HG03457 (cell line): ENCODE results near the gene PRKAG1.

Source experiments
- ATAC-seq: cut with Tn5 transposase; IDR thresholded peaks from one replicate; pipeline ENCODE4 v1.9.1; 2021; ENCODE audit warnings: moderate number of reproducible peaks; ENCODE audit not compliant: unreplicated experiment

Gene PRKAG1

GRCh38 chr12:48986720-48987291 is 31.8 kb downstream of the PRKAG1 start:
- ATAC-seq, result no peak

- no peak for ATAC-seq
These were observed 32.7 kb downstream of the PRKAG1 start for GRCh38 chr12:48985901-48986300.

GRCh38 chr12:48985475-48985897 is 33.1 kb downstream of the PRKAG1 start:
- ATAC-seq, result no peak

- ATAC-seq, result no peak
These were observed 36.0 kb downstream of the PRKAG1 start for GRCh38 chr12:48982397-48983080.

- no peak for ATAC-seq
These were observed 36.8 kb downstream of the PRKAG1 start for GRCh38 chr12:48981757-48982157.

DNA sequence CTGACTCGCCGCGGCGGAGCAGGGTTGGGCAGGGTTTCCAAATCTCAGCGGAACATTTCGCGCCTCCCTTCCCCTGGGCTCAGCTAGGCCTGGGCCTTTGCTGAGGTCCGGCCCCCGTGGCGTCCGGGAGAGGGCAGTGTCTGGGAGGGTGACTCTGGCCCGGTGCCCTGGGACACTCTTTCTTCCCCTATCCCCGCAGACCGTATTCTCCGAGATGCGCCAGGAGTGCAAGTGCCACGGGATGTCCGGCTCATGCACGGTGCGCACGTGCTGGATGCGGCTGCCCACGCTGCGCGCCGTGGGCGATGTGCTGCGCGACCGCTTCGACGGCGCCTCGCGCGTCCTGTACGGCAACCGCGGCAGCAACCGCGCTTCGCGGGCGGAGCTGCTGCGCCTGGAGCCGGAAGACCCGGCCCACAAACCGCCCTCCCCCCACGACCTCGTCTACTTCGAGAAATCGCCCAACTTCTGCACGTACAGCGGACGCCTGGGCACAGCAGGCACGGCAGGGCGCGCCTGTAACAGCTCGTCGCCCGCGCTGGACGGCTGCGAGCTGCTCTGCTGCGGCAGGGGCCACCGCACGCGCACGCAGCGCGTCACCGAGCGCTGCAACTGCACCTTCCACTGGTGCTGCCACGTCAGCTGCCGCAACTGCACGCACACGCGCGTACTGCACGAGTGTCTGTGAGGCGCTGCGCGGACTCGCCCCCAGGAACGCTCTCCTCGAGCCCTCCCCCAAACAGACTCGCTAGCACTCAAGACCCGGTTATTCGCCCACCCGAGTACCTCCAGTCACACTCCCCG is 37.4 kb downstream of the PRKAG1 start:
- no peak for ATAC-seq

GRCh38 chr12:48980389-48980952 is 38.1 kb downstream of the PRKAG1 start:
- no peak for ATAC-seq

- ATAC-seq, result no peak
These were observed 38.8 kb downstream of the PRKAG1 start for GRCh38 chr12:48979602-48980388.

DNA sequence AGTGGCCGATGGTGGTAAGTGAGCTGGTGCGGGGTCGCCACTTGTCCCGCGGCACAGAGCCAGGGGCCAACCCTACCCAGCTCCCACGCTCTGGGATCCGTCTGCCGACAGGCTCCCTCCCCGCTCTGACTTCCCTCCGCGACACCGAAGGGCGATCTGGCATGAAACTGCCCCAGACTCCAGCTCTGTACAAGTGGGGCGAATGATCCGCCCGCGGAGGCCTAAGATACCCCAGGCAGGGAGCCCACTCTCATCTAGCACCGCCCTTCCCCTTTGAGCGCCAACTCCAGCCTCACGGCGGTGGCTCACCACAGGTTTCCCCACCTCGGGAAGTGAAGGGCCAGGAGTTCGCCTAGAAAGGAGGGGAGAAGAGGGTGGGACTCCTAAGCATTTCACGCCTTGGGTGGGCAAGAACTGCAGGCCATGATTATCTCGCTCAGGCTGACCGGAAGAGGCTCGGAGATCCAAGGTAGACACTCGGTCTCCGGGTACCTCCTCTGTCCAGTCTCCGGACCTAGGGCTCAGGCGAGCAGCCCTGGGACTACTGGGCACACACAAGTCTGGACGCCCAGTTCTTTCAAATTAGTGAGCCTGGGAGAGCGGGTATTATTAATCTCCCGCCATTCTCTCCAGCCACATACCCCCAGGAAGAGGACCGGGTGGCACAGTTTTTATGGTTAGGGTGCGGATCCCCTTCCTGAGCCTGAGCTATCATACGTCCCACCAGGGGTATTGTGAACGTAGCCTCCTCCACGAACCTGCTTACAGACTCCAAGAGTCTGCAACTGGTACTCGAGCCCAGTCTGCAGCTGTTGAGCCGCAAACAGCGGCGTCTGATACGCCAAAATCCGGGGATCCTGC is 39.6 kb downstream of the PRKAG1 start:
- no peak for ATAC-seq

- no peak for ATAC-seq
These were observed 40.3 kb downstream of the PRKAG1 start, which contains the start of gene WNT1 for GRCh38 chr12:48978291-48978740. Gene WNT1, plus strand, starts transcription at chr12:48978322. Its CDS starts 329 bp downstream, at chr12:48978651.

GRCh38 chr12:48977290-48978281 is 41.0 kb downstream of the PRKAG1 start:
- peak; percentile 50 for ATAC-seq

- ATAC-seq, result no peak
These were observed 44.5 kb downstream of the PRKAG1 start for GRCh38 chr12:48973941-48974673.

GRCh38 chr12:48973531-48973930 is 45.0 kb downstream of the PRKAG1 start:
- ATAC-seq, result no peak

DNA sequence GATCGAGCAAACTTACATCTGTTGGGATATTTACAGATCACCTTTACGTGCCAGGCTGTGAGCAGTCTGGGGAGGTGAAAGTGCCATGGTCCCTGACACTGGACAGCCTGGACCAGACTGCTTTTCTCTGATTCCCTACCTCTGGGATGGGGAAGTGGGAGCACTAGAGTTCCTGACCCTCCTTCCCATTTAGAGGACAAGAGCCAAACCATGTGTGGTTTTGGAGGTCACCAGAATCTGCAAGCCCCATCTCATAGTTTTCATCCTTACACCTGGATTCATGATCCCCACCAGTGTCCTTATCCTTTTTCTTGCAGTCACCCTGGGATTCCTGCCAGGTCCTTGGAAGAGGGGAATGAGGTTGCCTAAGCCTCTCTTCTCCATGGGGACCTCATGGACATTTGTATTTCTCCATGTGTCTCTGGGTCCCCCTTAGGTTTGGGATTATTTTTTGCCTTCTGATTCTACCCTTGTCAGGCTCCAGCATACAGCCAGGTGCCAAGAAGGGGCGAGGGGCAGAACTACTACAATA is 45.6 kb downstream of the PRKAG1 start:
- no peak for ATAC-seq

DNA sequence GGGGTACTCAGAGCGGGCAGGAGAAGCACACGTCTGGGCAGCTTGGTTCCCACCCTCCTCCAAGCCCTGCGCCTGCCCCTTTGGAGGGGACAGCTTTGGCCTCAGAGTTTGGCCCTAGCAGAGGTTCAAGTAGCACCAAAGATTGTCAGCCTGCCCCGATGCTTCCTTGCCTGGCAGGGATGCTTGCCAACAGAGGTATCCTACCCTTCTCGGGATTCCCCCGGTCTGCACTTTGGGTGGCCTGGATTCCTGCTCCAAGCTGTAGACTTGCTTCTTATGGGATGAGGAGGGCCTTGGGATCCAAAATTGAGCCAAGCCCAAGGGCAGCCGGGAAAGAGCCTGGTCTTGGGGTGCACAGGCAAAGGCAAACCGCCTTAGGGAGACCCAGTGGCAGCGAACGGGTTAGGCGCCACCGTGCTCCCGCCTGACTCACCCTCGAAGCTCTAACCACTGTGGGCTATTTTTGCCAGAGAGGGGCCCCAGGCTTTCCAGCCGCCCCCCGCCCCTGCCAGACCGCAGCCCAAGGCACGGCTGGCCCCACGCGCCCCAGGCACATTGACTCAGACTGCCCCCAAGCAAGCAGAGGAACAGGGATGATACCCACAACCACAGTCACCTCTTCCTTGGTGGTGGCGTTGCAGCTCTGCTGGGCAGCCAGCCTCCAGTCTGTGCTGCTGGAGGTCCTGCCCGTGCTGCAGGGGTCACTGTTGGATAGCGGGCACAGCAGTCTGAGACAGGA is 46.2 kb downstream of the PRKAG1 start:
- ATAC-seq, result no peak

- ATAC-seq, result no peak
These were observed 47.8 kb downstream of the PRKAG1 start for GRCh38 chr12:48970702-48971334.
